Stimulated activated naive CD8-positive, alpha-beta T cell treated with anti-CD3 and anti-CD28 coated beads, Interleukin-15, amount 100 ng/mL, for 72 hours (primary cell): ENCODE data around the gene SECISBP2.
"Not testable (repeated sequence)": the region's sequence is repeated elsewhere in the genome, so short reads cannot be mapped to it uniquely, and the experiment has no call there.

Experiments
- ATAC-seq: fragments of 150-1000 bp; cut with Tn5 transposase; 2 replicates; pipeline ENCODE4 v1.10.0; 2021; ENCODE audit warnings: mild to moderate bottlenecking, moderate library complexity
- DNase-seq, 2 donors: peaks; one replicate each; pipeline ENCODE4 v3.0.0; 2021 to 2022
- H3K27ac Mint-ChIP-seq, 2 donors: one replicate each; pipeline ENCODE4 v1.8.0; 2022; ENCODE audit warnings: mild to moderate bottlenecking in 2 of 2, mixed read lengths in 2 of 2, moderate library complexity in 2 of 2
- H3K27me3 Mint-ChIP-seq: one replicate; pipeline ENCODE4 v1.8.0; 2022; ENCODE audit warnings: mixed read lengths
- H3K4me1 Mint-ChIP-seq: one replicate; pipeline ENCODE4 v1.8.0; 2022; ENCODE audit warnings: mild to moderate bottlenecking, mixed read lengths
- H3K4me3 Mint-ChIP-seq, 2 donors: one replicate each; pipeline ENCODE4 v1.8.0; 2022; ENCODE audit warnings: mild to moderate bottlenecking in 2 of 2, mixed read lengths in 2 of 2, moderate library complexity in 1 of 2
- H3K9me3 Mint-ChIP-seq, 2 donors: one replicate each; pipeline ENCODE4 v1.8.0; 2022; ENCODE audit warnings: mixed read lengths in 2 of 2

Gene SECISBP2

DNA sequence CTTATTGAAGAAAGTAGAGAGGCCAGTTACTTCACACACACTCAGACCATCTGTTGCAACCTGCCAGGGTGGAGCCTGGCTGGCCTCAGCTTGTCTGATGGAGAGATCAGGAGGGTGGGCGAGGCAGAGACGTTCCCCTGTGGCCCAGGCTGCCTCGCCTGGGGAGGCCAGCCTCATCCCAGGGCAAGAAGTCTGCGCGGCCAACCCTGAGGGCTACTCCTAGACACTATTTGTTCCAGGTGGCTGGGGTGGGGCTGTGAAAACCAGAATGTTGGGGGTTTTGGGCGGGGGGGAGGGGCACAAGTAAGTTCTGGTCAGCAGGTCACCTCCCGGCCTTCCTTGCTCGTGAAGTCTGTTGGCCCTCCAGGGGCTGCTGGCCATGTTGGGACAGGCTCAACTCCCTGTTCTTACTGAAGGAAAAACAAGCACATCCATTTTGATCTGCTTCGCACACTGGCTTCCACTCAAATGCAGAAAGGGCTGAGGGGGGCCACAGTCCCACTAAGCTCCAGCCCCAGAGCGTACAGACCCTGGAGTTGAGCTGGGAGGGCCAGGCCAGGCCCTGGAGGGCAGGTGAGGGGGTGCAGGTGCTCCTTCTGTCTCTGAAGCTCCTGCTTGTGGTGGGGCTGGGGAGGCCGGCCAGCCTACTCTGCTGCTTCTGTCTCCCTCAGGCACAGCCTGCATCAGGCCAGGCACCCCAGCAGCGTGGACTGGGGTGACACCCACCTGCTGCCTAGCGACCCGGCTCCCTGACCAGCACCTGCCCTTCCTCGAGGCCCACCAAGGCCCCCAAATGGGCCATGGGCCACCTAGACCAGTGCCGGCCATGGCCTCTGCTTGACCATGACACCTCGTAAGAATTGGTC is 46.6 kb downstream of the SECISBP2 start:
- no peaks in the 10 kb centered on the region for H3K9me3 Mint-ChIP-seq
- no peak for ATAC-seq
- peaks cover 28% of the 10 kb centered on the region for H3K4me1 Mint-ChIP-seq
- peak in 1 of 2 donors; percentile 9 for DNase-seq
- no peaks in the 10 kb centered on the region for H3K27me3 Mint-ChIP-seq
- no peak overlapping the region for H3K4me3 Mint-ChIP-seq
- peak overlapping the region in 1 of 2 donors; percentile 68 for H3K27ac Mint-ChIP-seq

DNA sequence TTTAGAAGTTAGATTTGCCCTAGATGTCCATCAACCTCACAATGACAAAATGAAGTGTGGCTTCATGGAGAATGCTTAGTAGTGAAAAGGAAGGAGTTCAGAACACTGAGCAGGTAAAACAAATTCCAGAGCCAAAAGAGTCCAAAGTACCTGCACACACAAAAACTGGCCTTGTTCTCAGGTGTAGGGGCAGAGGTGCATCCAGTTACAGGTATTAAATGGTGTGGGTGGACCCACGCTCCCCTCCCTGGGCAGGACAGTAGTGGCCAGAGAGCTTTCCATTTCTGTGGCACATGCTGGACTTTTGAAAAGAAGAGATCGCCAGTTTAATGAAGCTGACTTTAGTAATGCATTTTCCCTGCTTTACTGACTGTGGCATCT is 47.2 kb downstream of the SECISBP2 start:
- peaks cover 24% of the 10 kb centered on the region for H3K4me1 Mint-ChIP-seq
- H3K27ac Mint-ChIP-seq = peak overlapping the region in 1 of 2 donors; percentile 68
- H3K9me3 Mint-ChIP-seq = no peaks in the 10 kb centered on the region
- no peaks in the 10 kb centered on the region for H3K27me3 Mint-ChIP-seq
- no peak for DNase-seq
- ATAC-seq = no peak
- no peak overlapping the region for H3K4me3 Mint-ChIP-seq

DNA sequence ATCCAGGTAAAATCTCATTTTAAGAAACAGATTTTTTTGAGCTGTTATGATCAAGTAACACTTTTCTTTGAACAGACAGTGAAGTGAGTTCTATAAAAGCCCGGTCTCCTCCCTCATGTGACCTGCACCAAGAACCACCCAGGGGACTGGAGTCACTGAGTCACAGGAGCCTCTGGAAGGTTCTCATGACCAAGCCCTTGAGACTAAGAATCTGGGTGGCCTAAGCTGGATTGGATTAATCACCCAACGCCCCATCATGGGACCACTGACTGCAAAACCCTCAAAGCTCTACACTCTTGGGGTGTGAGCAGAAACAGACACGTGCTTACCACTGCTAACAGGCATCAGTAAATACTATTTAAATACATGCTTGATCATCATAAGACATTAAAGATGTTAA is 48.4 kb downstream of the SECISBP2 start:
- ATAC-seq = no peak
- DNase-seq = no peak
- Mint-ChIP-seq H3K27me3 (no peaks in the 10 kb centered on the region), H3K27ac (peak overlapping the region in 1 of 2 donors; percentile 24), H3K4me1 (peaks cover 20% of the 10 kb centered on the region), H3K9me3 (no peaks in the 10 kb centered on the region), H3K4me3 (no peak overlapping the region)

DNA sequence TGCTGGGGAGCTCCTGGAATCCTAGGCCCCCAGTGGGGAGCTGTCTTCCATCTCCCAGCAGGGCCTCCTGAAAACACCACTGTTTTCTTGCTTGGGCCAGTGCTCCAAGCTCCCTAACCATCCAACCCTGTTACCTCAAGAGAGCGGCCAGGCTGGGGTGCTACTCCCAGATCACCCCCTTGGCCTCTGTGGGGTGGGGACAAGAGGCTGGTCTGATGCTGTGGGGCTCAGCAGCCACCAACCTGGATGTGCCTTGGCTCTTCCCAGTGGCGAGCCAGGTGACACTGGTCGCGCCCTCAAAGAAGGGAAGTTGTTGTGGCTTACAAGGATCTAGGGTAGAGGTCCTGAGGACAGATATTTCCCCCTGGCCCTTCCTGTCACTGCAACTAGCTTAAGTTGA is 49.0 kb downstream of the SECISBP2 start:
- Mint-ChIP-seq H3K27ac (no peak overlapping the region), H3K4me3 (no peak overlapping the region), H3K9me3 (no peaks in the 10 kb centered on the region), H3K27me3 (no peaks in the 10 kb centered on the region), H3K4me1 (peaks cover 21% of the 10 kb centered on the region)
- DNase-seq (no peak), ATAC-seq (no peak)

GRCh38 chr9:89367726-89368437 is 49.6 kb downstream of the SECISBP2 start:
- ATAC-seq (no peak), DNase-seq (no peak)
- no peaks in the 10 kb centered on the region for H3K27me3 Mint-ChIP-seq
- no peaks in the 10 kb centered on the region for H3K9me3 Mint-ChIP-seq
- H3K4me3 Mint-ChIP-seq = peak overlapping the region in 1 of 2 donors; percentile 40
- peak overlapping the region; percentile 13 to 98 for H3K27ac Mint-ChIP-seq
- peaks cover 27% of the 10 kb centered on the region for H3K4me1 Mint-ChIP-seq

GRCh38 chr9:89368550-89368949 is 50.2 kb downstream of the SECISBP2 start:
- ATAC-seq (no peak), DNase-seq (no peak)
- peak overlapping the region in 1 of 2 donors; percentile 98 for H3K27ac Mint-ChIP-seq
- no peak overlapping the region for H3K4me3 Mint-ChIP-seq
- H3K27me3 Mint-ChIP-seq = no peaks in the 10 kb centered on the region
- peaks cover 28% of the 10 kb centered on the region for H3K4me1 Mint-ChIP-seq
- no peaks in the 10 kb centered on the region for H3K9me3 Mint-ChIP-seq

- Mint-ChIP-seq H3K27me3 (no peaks in the 10 kb centered on the region), H3K4me1 (peaks cover 32% of the 10 kb centered on the region), H3K4me3 (no peak overlapping the region), H3K27ac (no peak overlapping the region), H3K9me3 (no peaks in the 10 kb centered on the region)
- DNase-seq = no peak
- no peak for ATAC-seq
Observed at GRCh38 chr9:89368978-89369377, 50.7 kb downstream of the SECISBP2 start.

- no peak overlapping the region for H3K27ac Mint-ChIP-seq
- peaks cover 40% of the 10 kb centered on the region for H3K4me1 Mint-ChIP-seq
- H3K4me3 Mint-ChIP-seq = no peak overlapping the region
- DNase-seq = no peak
- no peaks in the 10 kb centered on the region for H3K27me3 Mint-ChIP-seq
- H3K9me3 Mint-ChIP-seq = no peaks in the 10 kb centered on the region
- no peak for ATAC-seq
Observed at GRCh38 chr9:89370593-89370992, 52.3 kb downstream of the SECISBP2 start.

- ATAC-seq = peak; percentile 33
- not testable (repeated sequence) for H3K9me3 Mint-ChIP-seq, H3K27me3 Mint-ChIP-seq, DNase-seq, H3K27ac Mint-ChIP-seq, H3K4me3 Mint-ChIP-seq
- peaks cover 52% of the 10 kb centered on the region for H3K4me1 Mint-ChIP-seq
Observed at GRCh38 chr9:89371791-89372190, 53.5 kb downstream of the SECISBP2 start.

- peaks cover 57% of the 10 kb centered on the region for H3K4me1 Mint-ChIP-seq
- ATAC-seq (peak; percentile 55), DNase-seq (peak; percentile 35 to 47)
- H3K4me3 Mint-ChIP-seq = peak overlapping the region in 1 of 2 donors; percentile 14
- no peaks in the 10 kb centered on the region for H3K9me3 Mint-ChIP-seq
- no peaks in the 10 kb centered on the region for H3K27me3 Mint-ChIP-seq
- H3K27ac Mint-ChIP-seq = peak overlapping the region; percentile 58 to 86
Observed at GRCh38 chr9:89372230-89372816, 54.0 kb downstream of the SECISBP2 start.

DNA sequence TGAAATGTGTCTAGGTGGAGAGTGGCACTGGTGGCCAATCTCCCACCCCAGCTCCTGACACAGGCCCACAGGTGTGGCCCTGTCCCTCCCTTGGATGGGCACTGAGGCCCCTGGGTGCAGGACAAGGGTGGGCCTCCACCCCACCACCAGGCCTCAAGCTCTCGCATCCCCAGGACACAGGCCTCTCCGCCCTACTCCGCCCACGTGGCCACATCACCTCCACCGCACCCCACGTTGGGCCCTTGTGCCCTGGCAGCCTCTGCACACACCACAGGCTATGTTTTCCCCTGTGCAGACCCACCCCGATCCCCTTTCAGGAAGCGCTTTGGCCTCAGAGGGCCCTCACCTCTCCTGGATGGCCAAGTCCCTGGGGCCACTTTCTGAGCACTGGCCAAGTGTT is 54.7 kb downstream of the SECISBP2 start:
- Mint-ChIP-seq H3K4me1 (peaks cover 61% of the 10 kb centered on the region), H3K27ac (peak overlapping the region; percentile 6 to 93), H3K4me3 (no peak overlapping the region), H3K27me3 (no peaks in the 10 kb centered on the region), H3K9me3 (no peaks in the 10 kb centered on the region)
- ATAC-seq (peak; percentile 22), DNase-seq (no peak)

- ATAC-seq (no peak), DNase-seq (no peak)
- H3K9me3 Mint-ChIP-seq = no peaks in the 10 kb centered on the region
- no peaks in the 10 kb centered on the region for H3K27me3 Mint-ChIP-seq
- no peak overlapping the region for H3K4me3 Mint-ChIP-seq
- peaks cover 69% of the 10 kb centered on the region for H3K4me1 Mint-ChIP-seq
- H3K27ac Mint-ChIP-seq = peak overlapping the region; percentile 14 to 93
Observed at GRCh38 chr9:89374176-89374575, 55.9 kb downstream of the SECISBP2 start.

- Mint-ChIP-seq H3K4me1 (peaks cover 80% of the 10 kb centered on the region), H3K4me3 (no peak overlapping the region), H3K9me3 (no peaks in the 10 kb centered on the region), H3K27me3 (no peaks in the 10 kb centered on the region), H3K27ac (peak overlapping the region; percentile 62 to 88)
- peak; percentile 53 for ATAC-seq
- DNase-seq = no peak
Observed at GRCh38 chr9:89375191-89375760, 57.0 kb downstream of the SECISBP2 start.

GRCh38 chr9:89376286-89376685 is 58.0 kb downstream of the SECISBP2 start:
- no peaks in the 10 kb centered on the region for H3K27me3 Mint-ChIP-seq

GRCh38 chr9:89376741-89377351 is 58.5 kb downstream of the SECISBP2 start:
- H3K27me3 Mint-ChIP-seq = no peaks in the 10 kb centered on the region
- no peaks in the 10 kb centered on the region for H3K9me3 Mint-ChIP-seq
- peaks cover 96% of the 10 kb centered on the region for H3K4me1 Mint-ChIP-seq
- ATAC-seq = no peak
- no peak overlapping the region for H3K4me3 Mint-ChIP-seq
- H3K27ac Mint-ChIP-seq = peak overlapping the region; percentile 1 to 45
- no peak for DNase-seq

More at GRCh38 chr9:89376286-89376685, 58.0 kb downstream of the SECISBP2 start:
- DNase-seq (no peak), ATAC-seq (no peak)
- peak overlapping the region; percentile 1 to 45 for H3K27ac Mint-ChIP-seq
- no peaks in the 10 kb centered on the region for H3K9me3 Mint-ChIP-seq
- peaks cover 90% of the 10 kb centered on the region for H3K4me1 Mint-ChIP-seq
- no peak overlapping the region for H3K4me3 Mint-ChIP-seq
